Measurements from ENCODE around the gene PDZRN4. TPM values are rescaled to one million over a fixed set of nuclear protein-coding genes. Genes with fewer than 3 reads are reported as not detected.
A peak's percentile ranks its signal among the peaks of the same experiment; 100 is the strongest.

PDZRN4 gene
- total and polyA plus RNA-seq, 8 donors = 0.58 to 29.0 (median 2.2) TPM

- H3K36me3 ChIP-seq = no peaks in the 10 kb centered on the region
- no peak for DNase-seq
- intact Hi-C loops (cut with DNase I; ENCODE audit: low total_unique reads) = no loop called here
- peaks cover 0 to 31% (median 25%) of the 10 kb centered on the region in 3 donors for H3K27me3 ChIP-seq
- no peak overlapping the region for H3K4me3 ChIP-seq
- TF ChIP-seq POLR2AphosphoS5 (IDR thresholded peaks at IDR 0.05) (no peak), EP300 (IDR thresholded peaks at IDR 0.05) (no peak), POLR2A (IDR thresholded peaks at IDR 0.05) (no peak), CTCF (IDR thresholded peaks at IDR 0.05) (no peak)
- no peak overlapping the region for H3K27ac ChIP-seq
- no peaks in the 10 kb centered on the region for H3K9me3 ChIP-seq
- H3K4me1 ChIP-seq = peaks cover 7 to 24% (median 16%) of the 10 kb centered on the region in 4 donors
Measured at GRCh38 chr12:41184864-41185263, 3.3 kb upstream of the PDZRN4 start.

- TF ChIP-seq EP300 (IDR thresholded peaks at IDR 0.05) (no peak), POLR2A (IDR thresholded peaks at IDR 0.05) (no peak), POLR2AphosphoS5 (IDR thresholded peaks at IDR 0.05) (no peak), CTCF (IDR thresholded peaks at IDR 0.05) (no peak)
- no peak overlapping the region for H3K4me3 ChIP-seq
- WGBS, 5 donors = 62 to 67% (median 63%) methylated on average over 3 of the region's 3 CpGs
- no peaks in the 10 kb centered on the region for H3K9me3 ChIP-seq
- no peak for DNase-seq
- no peak overlapping the region for H3K27ac ChIP-seq
- H3K36me3 ChIP-seq = no peaks in the 10 kb centered on the region
- intact Hi-C loops (cut with DNase I; ENCODE audit: low total_unique reads) = no loop called here
- H3K27me3 ChIP-seq = peaks cover 0 to 43% (median 27%) of the 10 kb centered on the region in 3 donors
- peaks cover 7 to 35% (median 20%) of the 10 kb centered on the region in 4 donors for H3K4me1 ChIP-seq
Measured at GRCh38 chr12:41186026-41186425, 2.1 kb upstream of the PDZRN4 start.

DNA sequence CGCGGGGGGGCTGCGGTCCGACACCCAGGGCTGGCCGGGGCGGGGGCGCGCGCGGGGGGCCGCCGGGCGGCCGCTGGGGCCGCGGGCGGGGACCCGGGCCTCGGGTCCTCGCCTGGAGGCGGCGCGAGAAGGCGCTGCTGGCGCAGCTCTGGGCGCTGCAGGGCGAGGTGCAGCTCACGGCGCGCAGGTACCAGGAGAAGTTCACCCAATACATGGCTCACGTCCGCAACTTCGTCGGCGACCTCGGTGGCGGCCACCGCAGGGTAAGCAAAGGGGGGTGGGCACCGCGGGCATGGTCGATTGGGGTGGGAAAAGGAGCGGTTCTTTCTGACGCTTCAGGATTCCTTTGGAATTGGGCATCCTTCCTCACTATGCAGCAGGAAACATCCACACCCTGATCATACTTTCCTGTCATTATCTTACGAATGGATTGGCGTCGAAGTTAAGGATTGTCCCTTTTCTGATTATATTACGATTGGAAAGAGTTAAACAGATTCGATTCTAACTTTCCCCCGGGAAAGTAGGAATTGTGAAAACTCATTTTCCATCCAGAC lies 798 bp downstream of the PDZRN4 start:
- H3K36me3 ChIP-seq = no peaks in the 10 kb centered on the region
- H3K27me3 ChIP-seq = peaks cover 0 to 51% (median 27%) of the 10 kb centered on the region in 3 donors
- no peaks in the 10 kb centered on the region for H3K9me3 ChIP-seq
- H3K27ac ChIP-seq = peak overlapping the region in 4 of 5 donors; percentile 30 to 84 (median 68)
- H3K4me3 ChIP-seq = peak overlapping the region; percentile 46 to 53 (median 48)
- intact Hi-C loops (cut with DNase I; ENCODE audit: low total_unique reads) = no loop called here
- TF ChIP-seq POLR2AphosphoS5 (IDR thresholded peaks at IDR 0.05) (no peak), CTCF (IDR thresholded peaks at IDR 0.05) (no peak), EP300 (IDR thresholded peaks at IDR 0.05) (no peak), POLR2A (IDR thresholded peaks at IDR 0.05) (no peak)
- WGBS, 5 donors = 2 to 4% (median 3%) methylated on average over 29 to 49 of the region's 49 CpGs
- H3K4me1 ChIP-seq = peaks cover 7 to 35% (median 20%) of the 10 kb centered on the region in 4 donors
- no peak for DNase-seq

GRCh38 chr12:41189395-41190251 lies 1.5 kb downstream of the PDZRN4 start:
- TF ChIP-seq CTCF (IDR thresholded peaks at IDR 0.05) (no peak), POLR2AphosphoS5 (IDR thresholded peaks at IDR 0.05) (peak in 2 of 3 donors; percentile 24 to 30), EP300 (IDR thresholded peaks at IDR 0.05) (no peak), POLR2A (IDR thresholded peaks at IDR 0.05) (no peak)
- Histone ChIP-seq H3K36me3 (no peaks in the 10 kb centered on the region), H3K27ac (peak overlapping the region in 4 of 5 donors; percentile 30 to 84 (median 68)), H3K9me3 (no peaks in the 10 kb centered on the region), H3K4me3 (peak overlapping the region; percentile 46 to 53 (median 48)), H3K4me1 (peaks cover 7 to 35% (median 20%) of the 10 kb centered on the region in 4 donors), H3K27me3 (peaks cover 0 to 51% (median 27%) of the 10 kb centered on the region in 3 donors)
- 1 to 5% (median 3%) methylated on average over 32 to 34 of the region's 34 CpGs for WGBS, 5 donors
- intact Hi-C loops (cut with DNase I; ENCODE audit: low total_unique reads) = no loop called here
- peak in 1 of 2 donors; percentile 71 for DNase-seq

All from stomach (tissue), 9 donors.